GM12874 (cell line): ENCODE results near the gene PRR7.

Experiments
- TF ChIP-seq, protein P1 (sequence below): IDR thresholded peaks from 2 replicates; pipeline ENCODE4 v1.5.1; 2011; ENCODE audit warnings: low read depth, mild to moderate bottlenecking, control low read depth, low read length, moderate library complexity; ENCODE audit not compliant: insufficient read depth

Gene PRR7

DNA sequence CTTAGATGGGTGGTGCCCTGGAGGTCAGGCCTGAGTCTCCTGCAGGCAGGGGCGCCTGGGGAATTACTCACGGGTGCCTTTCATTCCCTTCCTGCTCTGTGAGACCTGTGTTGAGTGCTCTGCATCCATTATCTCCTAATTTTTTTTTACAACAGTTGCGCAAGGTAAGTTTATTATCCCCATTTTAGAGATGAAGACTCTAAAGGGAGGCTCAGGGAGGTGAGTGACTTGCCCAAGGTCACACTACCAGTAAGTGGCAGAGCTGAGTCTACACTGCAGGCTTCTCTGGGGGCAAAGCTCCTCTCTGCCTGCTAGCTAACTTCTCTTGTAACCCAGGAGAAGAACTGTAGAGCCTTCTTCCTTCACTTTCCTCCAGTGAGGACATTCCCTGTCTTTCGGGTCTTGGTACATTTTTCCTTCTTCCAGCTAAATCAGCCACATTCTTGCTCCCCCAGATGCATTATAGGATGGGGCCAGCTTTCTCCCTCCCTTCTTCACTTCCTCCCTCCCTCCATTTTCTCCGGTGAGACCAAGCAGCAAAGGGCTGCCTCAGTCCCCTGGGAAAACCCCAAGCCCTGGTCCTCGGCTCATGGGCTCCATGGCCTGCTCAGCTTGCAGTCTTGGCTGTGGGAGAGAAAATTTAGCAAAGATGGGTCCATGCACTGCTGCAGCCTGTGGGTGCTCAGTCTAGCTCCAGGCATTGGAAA is 1.8 kb downstream of the PRR7 start:
- TF ChIP-seq, protein P1, sequence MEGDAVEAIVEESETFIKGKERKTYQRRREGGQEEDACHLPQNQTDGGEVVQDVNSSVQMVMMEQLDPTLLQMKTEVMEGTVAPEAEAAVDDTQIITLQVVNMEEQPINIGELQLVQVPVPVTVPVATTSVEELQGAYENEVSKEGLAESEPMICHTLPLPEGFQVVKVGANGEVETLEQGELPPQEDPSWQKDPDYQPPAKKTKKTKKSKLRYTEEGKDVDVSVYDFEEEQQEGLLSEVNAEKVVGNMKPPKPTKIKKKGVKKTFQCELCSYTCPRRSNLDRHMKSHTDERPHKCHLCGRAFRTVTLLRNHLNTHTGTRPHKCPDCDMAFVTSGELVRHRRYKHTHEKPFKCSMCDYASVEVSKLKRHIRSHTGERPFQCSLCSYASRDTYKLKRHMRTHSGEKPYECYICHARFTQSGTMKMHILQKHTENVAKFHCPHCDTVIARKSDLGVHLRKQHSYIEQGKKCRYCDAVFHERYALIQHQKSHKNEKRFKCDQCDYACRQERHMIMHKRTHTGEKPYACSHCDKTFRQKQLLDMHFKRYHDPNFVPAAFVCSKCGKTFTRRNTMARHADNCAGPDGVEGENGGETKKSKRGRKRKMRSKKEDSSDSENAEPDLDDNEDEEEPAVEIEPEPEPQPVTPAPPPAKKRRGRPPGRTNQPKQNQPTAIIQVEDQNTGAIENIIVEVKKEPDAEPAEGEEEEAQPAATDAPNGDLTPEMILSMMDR: no peak

DNA sequence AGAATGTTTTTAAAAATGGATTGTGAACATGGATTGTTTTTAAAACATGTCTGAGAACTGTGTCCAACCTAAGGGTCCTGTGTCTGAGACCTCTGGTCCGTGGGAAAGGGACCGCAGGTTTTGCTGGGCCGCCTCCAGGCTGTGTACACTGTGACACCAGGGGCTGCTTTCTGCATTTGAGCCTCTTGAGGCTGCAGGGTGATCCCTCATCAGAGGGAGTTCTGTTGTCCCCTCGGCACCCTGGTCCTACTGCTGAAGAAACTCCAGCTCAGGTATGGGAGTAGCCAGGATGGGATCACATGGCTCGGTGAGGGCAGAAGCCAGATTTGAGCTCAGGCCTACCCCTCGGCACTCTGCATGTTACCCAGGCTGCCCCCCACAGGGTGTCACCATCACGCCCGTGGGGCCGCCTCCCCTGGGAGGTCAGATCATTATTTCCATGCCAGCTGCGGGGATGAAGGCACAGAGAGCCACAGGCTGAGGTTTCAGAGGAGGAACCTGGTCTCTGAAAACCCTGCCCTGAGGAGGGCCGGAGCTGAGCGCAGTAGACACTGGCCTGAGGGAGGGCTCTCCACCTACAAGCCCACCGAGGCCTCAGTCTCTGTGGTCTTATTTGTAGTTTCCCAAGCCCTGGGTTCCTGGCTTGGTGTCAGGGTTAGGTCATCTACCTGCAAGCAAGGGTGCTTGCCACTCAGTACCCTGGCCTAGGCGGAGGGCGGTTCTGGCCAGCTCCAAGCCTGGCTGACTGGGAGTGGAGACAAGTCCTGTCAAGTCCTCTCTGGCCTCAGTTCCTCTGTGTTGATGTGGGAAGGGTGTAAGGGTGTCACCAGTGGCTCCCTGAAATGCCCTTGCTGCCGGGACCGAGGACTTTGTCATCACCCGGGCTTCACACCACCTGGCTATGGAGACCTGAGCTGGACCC is 2.8 kb downstream of the PRR7 start:
- TF ChIP-seq, protein P1: no peak

DNA sequence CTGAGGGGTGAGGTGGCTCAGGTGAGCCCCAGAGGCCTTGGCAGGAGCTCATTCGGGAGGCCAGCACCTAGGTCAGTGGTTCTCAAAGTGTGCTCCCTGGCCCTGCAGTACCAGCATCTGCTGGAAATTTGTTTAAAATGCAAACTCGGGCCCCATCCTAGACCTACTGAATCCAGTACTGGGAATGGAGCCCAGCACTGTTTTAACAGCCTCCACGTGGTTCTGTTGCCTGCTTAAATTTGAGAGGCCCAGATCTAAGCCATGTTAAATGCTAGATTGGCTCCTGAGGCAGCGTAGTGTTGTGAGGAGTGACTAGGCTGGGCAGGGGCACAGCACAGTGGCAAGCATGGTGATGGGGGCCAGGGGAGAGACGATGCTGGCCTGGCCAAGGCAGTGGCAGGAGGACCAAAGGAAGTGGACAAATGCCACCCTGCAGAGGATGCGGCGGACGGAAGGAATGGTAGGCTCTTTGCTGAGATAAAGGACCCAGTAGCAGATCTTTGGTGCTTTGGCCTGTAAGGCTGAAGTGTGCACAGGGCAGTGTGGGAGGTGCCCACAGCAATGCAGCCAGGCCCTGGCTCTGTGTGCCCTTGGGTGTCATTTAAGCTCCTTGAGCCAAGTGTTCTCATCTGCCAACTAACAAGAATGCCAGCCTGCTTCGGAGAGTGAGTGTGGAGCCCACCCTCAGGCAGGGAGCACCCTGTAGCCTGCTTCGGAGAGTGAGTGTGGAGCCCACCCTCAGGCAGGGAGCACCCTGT is 4.2 kb downstream of the PRR7 start:
- TF ChIP-seq, protein P1: no peak

DNA sequence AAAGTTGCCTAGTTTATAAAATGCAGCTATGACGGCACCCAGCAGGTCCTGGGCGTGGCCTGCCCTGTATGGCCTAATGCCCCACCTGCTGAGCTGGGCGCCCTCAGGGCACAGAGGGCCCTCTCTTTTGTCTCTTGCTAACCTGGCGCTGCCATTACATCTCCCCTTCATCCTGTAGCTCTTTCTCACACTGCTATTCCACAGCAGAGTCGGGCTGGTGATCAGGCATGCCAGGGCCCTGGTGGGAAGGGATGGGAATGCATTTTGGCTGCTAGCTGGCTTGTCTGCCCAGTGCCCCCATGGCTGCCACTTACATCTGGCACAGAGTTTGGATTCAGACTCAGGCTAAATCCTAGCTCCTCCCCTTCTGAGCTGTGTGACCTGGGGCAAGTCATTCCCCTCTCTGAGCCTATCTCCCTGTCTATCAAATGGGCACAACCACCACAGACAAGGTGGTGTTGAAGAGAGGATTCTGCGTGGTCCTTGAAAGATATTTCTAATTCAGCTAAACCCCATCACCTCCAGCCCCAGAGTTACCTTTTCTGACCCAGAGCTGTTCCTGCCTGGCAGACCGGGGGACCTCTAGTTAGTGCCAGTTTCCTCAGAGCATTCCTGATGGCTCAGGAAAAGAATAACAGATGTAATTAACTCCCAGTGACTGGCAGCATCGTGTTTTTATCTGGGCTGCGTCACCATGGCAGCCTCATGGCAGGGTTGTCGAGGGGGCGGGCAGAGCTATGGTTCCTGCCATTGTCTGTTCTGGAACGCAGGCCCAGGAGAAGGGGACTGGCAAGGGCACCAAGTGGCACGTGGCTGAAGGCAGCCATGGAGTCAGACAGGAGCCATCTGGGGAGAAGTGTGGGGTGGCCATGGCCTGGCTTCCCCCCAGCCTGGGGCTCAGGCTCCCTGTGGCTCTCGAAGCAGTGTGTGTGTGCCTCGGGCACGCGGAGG is 6.3 kb downstream of the PRR7 start:
- TF ChIP-seq, protein P1: no peak

DNA sequence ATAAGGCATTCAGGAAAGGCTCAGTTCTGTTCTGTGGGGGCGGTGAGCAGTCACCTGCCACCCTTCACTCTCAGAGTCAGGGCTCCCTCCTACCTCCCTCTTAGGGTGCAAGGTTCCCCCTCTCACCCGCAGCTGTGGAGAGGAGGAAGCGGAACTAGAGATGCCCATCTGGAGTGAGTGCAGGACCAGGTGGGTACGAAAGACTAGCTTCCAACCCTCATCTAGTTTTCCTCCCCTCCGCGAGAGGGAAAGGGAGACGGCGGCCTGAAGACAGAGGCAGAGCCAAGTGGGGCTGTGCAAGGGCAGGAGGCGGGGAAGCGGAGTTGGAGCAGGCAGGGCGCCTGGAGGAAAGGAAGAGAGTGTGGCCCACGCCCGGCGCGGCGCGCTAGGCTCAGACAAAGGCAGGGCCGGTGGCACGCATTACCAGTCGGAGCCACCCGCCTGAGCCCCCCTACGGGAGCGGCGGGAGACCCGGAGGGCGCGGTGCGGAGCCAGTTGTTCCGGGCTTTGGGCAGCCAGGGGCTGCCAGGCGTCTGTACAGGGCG is 7.3 kb downstream of the PRR7 start:
- TF ChIP-seq, protein P1: no peak

DNA sequence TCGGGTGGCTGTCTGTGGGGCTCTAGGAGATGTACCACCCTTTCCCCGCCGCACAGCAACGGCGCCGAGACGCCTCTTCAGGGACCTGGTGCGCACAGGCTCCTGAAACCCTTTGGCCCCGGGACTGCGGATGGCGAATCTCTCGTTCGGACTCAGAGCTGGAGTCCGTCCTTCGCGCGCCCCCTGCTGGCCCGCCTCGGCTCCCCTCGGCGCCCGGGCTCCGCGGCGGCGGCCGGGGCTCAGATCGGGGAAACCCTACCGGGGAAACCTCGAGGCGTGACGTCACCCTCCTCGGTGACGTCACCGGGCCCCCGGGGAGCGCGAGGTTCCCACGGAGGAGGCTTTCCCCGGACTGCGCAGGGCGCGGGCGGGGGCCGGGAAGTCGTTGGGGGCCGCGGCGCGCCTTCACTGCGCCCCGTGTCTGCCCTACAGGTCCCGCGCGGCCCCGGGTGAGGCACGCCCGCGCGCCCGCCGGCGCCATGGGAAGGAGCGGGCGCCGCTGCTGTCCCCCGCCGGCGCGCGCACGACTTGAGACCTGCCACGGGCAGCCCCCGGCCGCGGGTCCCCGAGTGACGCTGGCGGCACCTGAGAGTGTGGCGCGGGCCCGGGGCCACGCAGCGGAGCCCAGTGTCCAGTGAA is 7.9 kb downstream of the PRR7 start:
- TF ChIP-seq, protein P1: peak; percentile 89
